H7 (cell line): ENCODE data around the gene JADE2. TPM values are rescaled to one million over a fixed set of nuclear protein-coding genes. Genes with fewer than 3 reads are reported as not detected.

ENCODE experiments used
- DNase-seq: peaks from one replicate; pipeline ENCODE4 v3.0.0; 2012
- H3K27me3 ChIP-seq: 2 replicates; pipeline ENCODE4 v1.6.0; 2011; ENCODE audit warnings: mild to moderate bottlenecking, low read length; ENCODE audit not compliant: control insufficient read depth, insufficient read depth
- H3K36me3 ChIP-seq: replicated peaks from 2 replicates; pipeline ENCODE4 v1.5.1; 2011; ENCODE audit warnings: low read length; ENCODE audit not compliant: control insufficient read depth, insufficient read depth
- H3K4me3 ChIP-seq: 2 replicates; pipeline ENCODE4 v1.5.1; 2011; ENCODE audit warnings: low read depth, mild to moderate bottlenecking, control low read depth, low read length, moderate library complexity; ENCODE audit not compliant: insufficient read depth
- total RNA-seq: library from RNA; depleted of rRNA; stranded (reverse); fragments of >200 nt; shearing (Covaris generic); gene quantifications from 2 replicates; pipeline ENCODE4 v1.2.3, GENCODE V29; 2014; rRNA removed

The JADE2 gene
- total RNA-seq, 1 experiment from 2014 or later: 33.7 TPM

- Histone ChIP-seq H3K36me3 (peaks cover 16% of the 10 kb centered on the region), H3K27me3 (no peaks in the 10 kb centered on the region), H3K4me3 (no peak overlapping the region)
- no peak for DNase-seq
Measured at GRCh38 chr5:134610725-134611124, 85.3 kb downstream of the JADE2 start.

- H3K4me3 ChIP-seq: no peak overlapping the region
- peaks cover 14% of the 10 kb centered on the region for H3K36me3 ChIP-seq
- H3K27me3 ChIP-seq: no peaks in the 10 kb centered on the region
- no peak for DNase-seq
Measured at GRCh38 chr5:134611515-134611914, 86.0 kb downstream of the JADE2 start.

GRCh38 chr5:134614450-134615085, 89.1 kb downstream of the JADE2 start:
- DNase-seq: peak; percentile 19
- H3K4me3 ChIP-seq: no peak overlapping the region
- H3K36me3 ChIP-seq: peaks cover 2% of the 10 kb centered on the region
- no peaks in the 10 kb centered on the region for H3K27me3 ChIP-seq

GRCh38 chr5:134620634-134621033, 95.2 kb downstream of the JADE2 start:
- Histone ChIP-seq H3K27me3 (no peaks in the 10 kb centered on the region), H3K36me3 (peaks cover 2% of the 10 kb centered on the region), H3K4me3 (no peak overlapping the region)
- no peak for DNase-seq

GRCh38 chr5:134625559-134625958, 100.1 kb downstream of the JADE2 start:
- no peaks in the 10 kb centered on the region for H3K27me3 ChIP-seq
- DNase-seq: no peak
- H3K4me3 ChIP-seq: no peak overlapping the region
- no peaks in the 10 kb centered on the region; the same call in 1 of the 2 replicates for H3K36me3 ChIP-seq

GRCh38 chr5:134626369-134627014, 101.0 kb downstream of the JADE2 start:
- H3K36me3 ChIP-seq: no peaks in the 10 kb centered on the region
- no peaks in the 10 kb centered on the region for H3K27me3 ChIP-seq
- no peak overlapping the region for H3K4me3 ChIP-seq
- no peak for DNase-seq

Other genes starting within 250 kb of the JADE2 start
- gene CDKL3, start 158.5 kb upstream of the JADE2 start, total RNA-seq: 3.7 and 3.9 TPM in 2 replicates
- 17.3 and 18.9 TPM in 2 replicates for gene UBE2B, start 154.1 kb upstream of the JADE2 start, total RNA-seq
- 109 and 123 TPM in 2 replicates for gene CDKN2AIPNL, start 113.8 kb upstream of the JADE2 start, total RNA-seq
- gene SAR1B, start 107.2 kb downstream of the JADE2 start, total RNA-seq: 12.6 and 22.9 TPM in 2 replicates
- gene SEC24A, start 123.1 kb downstream of the JADE2 start, total RNA-seq: 19.7 and 27.2 TPM in 2 replicates
- 41.1 and 46.6 TPM in 2 replicates for gene CAMLG, start 212.9 kb downstream of the JADE2 start, total RNA-seq
- gene DDX46, start 233.1 kb downstream of the JADE2 start, total RNA-seq: 27.9 and 38.6 TPM in 2 replicates